Lung (tissue), 12 donors: ENCODE results near the gene C12orf43. TPM values are rescaled to one million over a fixed set of nuclear protein-coding genes. Genes with fewer than 3 reads are reported as not detected.

ENCODE experiments used
- ATAC-seq: fragments of 200-7000 bp; cut with Tn5 transposase; one replicate; pipeline ENCODE4 v1.9.1; 2020; ENCODE audit warnings: moderate number of reproducible peaks; ENCODE audit not compliant: insufficient read depth, low FRiP score
- DNase-seq, 3 donors: peaks; one replicate each; pipeline ENCODE4 v3.0.0-alpha.2; 2013 to 2017
- H3K27ac ChIP-seq, 2 donors: one replicate each; pipeline ENCODE4 v1.5.1; 2013; ENCODE audit warnings: mild to moderate bottlenecking in 2 of 2, moderate library complexity in 2 of 2, control low read depth in 1 of 2, inconsistent platforms in 1 of 2, low read depth in 1 of 2, low read length in 1 of 2
- H3K27me3 ChIP-seq, 3 donors: one replicate each; pipeline ENCODE4 v1.5.1; 2013; ENCODE audit warnings: low read length in 2 of 3; ENCODE audit not compliant: control insufficient read depth in 3 of 3, insufficient read depth in 3 of 3
- H3K36me3 ChIP-seq, 4 donors: one replicate each; pipeline ENCODE4 v1.5.1; 2013; ENCODE audit warnings: low read length in 4 of 4, mild to moderate bottlenecking in 1 of 4, moderate library complexity in 1 of 4; ENCODE audit not compliant: control insufficient read depth in 4 of 4, insufficient read depth in 4 of 4
- H3K4me1 ChIP-seq, 5 donors: one replicate each; pipeline ENCODE4 v1.5.1; 2013; ENCODE audit warnings: low read length in 5 of 5, mild to moderate bottlenecking in 2 of 5, moderate library complexity in 1 of 5; ENCODE audit not compliant: control insufficient read depth in 5 of 5, insufficient read depth in 5 of 5
- H3K4me3 ChIP-seq: one replicate; pipeline ENCODE4 v1.5.1; 2013; ENCODE audit warnings: mild to moderate bottlenecking, control low read depth, moderate library complexity
- H3K9ac ChIP-seq, 2 donors: one replicate each; pipeline ENCODE4 v1.5.1; 2013; ENCODE audit warnings: low read length in 2 of 2, control low read depth in 1 of 2; ENCODE audit not compliant: insufficient read depth in 1 of 2
- H3K9me3 ChIP-seq, 4 donors: one replicate each; pipeline ENCODE4 v1.5.1; 2013; ENCODE audit warnings: low read length in 3 of 4, mild to moderate bottlenecking in 1 of 4, moderate library complexity in 1 of 4; ENCODE audit not compliant: control insufficient read depth in 4 of 4, insufficient read depth in 3 of 4
- WGBS, 2 donors: extraction: QIAGEN DNeasy Blood & Tissue Kit; methylation state at CpG; one replicate each; pipeline ENCODE4 v1.1.7; 2013; 5-methylcytosine and 5-hydroxymethylcytosine counted together
- polyA plus RNA-seq, 2 donors: library from polyadenylated mRNA; stranded (reverse); fragments of 200-250 nt; gene quantifications; one replicate each; pipeline ENCODE4 v1.2.1, GENCODE V29; 2013
- total RNA-seq, 2 donors: library from RNA; depleted of rRNA in 1 of 2; stranded (reverse); fragments of >200 nt in 1 of 2; gene quantifications; one replicate each; pipeline ENCODE4 v1.2.1, GENCODE V29; 2014 to 2021
- TF ChIP-seq, protein P1 (sequence below): IDR thresholded peaks from 2 replicates; pipeline ENCODE4 v1.5.1; 2012; ENCODE audit warnings: mild to moderate bottlenecking; ENCODE audit errors: control extremely low read depth, extremely low read depth
- donor health status: control.
- donor health status: control.
- donor health status: Bipolar disorder and iron deficiency.
- donor health status: healthy.
- donor health status: DM: yes; HTN: yes; CAD: no.

The C12orf43 gene
- total and polyA plus RNA-seq, 4 donors = 9.9 to 17.6 (median 12.5) TPM

DNA sequence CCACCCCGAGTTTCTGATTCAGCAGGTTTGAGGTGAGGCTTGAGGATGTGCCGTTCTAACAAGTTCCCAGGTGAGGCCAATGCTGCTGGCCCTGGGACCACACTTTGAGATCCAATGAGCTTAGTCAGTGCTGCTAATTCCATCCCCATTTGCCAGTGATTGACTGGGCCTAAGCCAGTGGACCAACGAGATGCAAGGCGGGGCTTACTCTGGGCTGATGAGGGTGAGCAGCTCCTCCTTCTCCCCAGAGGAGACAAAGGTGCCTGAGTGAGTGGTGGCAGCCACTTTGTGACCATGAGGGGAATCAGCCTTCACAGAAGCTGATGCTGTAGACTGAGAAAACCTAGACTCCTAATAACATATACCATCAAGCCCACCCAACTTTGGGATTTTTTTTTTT is 61.1 kb downstream of the C12orf43 start:
- Histone ChIP-seq H3K36me3 (no peaks in the 10 kb centered on the region), H3K27me3 (no peaks in the 10 kb centered on the region), H3K4me1 (no peaks in the 10 kb centered on the region), H3K9ac (no peak overlapping the region), H3K27ac (no peak overlapping the region), H3K4me3 (no peak overlapping the region), H3K9me3 (peaks cover 0 to 7% (median 1%) of the 10 kb centered on the region in 4 donors)
- no peak for DNase-seq
- WGBS, 2 donors = 78 to 81% methylated on average over 4 of the region's 4 CpGs
- ATAC-seq = no peak
- TF ChIP-seq, protein P1, sequence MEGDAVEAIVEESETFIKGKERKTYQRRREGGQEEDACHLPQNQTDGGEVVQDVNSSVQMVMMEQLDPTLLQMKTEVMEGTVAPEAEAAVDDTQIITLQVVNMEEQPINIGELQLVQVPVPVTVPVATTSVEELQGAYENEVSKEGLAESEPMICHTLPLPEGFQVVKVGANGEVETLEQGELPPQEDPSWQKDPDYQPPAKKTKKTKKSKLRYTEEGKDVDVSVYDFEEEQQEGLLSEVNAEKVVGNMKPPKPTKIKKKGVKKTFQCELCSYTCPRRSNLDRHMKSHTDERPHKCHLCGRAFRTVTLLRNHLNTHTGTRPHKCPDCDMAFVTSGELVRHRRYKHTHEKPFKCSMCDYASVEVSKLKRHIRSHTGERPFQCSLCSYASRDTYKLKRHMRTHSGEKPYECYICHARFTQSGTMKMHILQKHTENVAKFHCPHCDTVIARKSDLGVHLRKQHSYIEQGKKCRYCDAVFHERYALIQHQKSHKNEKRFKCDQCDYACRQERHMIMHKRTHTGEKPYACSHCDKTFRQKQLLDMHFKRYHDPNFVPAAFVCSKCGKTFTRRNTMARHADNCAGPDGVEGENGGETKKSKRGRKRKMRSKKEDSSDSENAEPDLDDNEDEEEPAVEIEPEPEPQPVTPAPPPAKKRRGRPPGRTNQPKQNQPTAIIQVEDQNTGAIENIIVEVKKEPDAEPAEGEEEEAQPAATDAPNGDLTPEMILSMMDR = no peak

DNA sequence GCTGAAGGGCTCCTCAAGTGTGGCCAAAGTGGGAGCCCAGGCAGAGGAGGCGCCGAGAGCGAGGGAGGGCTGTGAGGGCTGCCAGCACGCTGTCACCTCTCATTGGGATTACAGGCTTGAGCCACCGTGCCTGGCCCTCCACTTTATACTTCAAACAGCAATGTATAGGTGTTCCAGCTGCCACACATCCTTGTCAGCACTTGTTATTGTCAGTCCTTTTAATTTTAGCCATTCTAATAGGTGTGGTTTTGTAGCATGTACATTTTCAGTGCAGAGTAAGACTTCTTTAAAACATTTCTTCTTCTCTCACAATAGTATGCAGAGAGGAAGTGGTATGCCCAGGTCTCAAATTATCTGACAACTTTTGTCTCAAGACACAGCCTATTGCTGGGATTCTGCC is 65.5 kb downstream of the C12orf43 start:
- peaks cover 0 to 4% (median 1%) of the 10 kb centered on the region in 4 donors for H3K9me3 ChIP-seq
- no peak overlapping the region for H3K9ac ChIP-seq
- no peaks in the 10 kb centered on the region for H3K36me3 ChIP-seq
- TF ChIP-seq, protein P1 = no peak
- no peaks in the 10 kb centered on the region for H3K4me1 ChIP-seq
- no peak overlapping the region for H3K27ac ChIP-seq
- DNase-seq (no peak), ATAC-seq (no peak)
- H3K27me3 ChIP-seq = no peaks in the 10 kb centered on the region
- WGBS, 2 donors = 88 to 93% methylated on average over 5 of the region's 5 CpGs
- H3K4me3 ChIP-seq = no peak overlapping the region

Other genes starting within 250 kb of the C12orf43 start
- 10 to 100 TPM; 39.3 to 52.3 TPM for gene SPPL3, start 112.1 kb downstream of the C12orf43 start, total RNA-seq
- gene SPPL3, start 112.1 kb downstream of the C12orf43 start, polyA plus RNA-seq = 10 to 100 TPM; 14.2 to 19.8 TPM
- under 1 TPM; 0.46 to 0.52 TPM for gene HNF1A, start 37.9 kb downstream of the C12orf43 start, total RNA-seq
- gene HNF1A, start 37.9 kb downstream of the C12orf43 start, polyA plus RNA-seq = under 1 TPM; 0.06 to 0.08 TPM
- gene OASL, start 22.8 kb upstream of the C12orf43 start, total RNA-seq = 10 to 100 TPM in 1 of 2 donors, under 1 TPM in 1; 0.60 to 11.1 TPM
- gene OASL, start 22.8 kb upstream of the C12orf43 start, polyA plus RNA-seq = 10 to 100 TPM in 1 of 2 donors, 1 to 10 TPM in 1; 7.8 to 10.5 TPM
- 10 to 100 TPM in 1 of 2 donors, 1 to 10 TPM in 1; 5.3 to 17.1 TPM for gene P2RX7, start 116.4 kb upstream of the C12orf43 start, total RNA-seq
- 10 to 100 TPM in 1 of 2 donors, 1 to 10 TPM in 1; 5.3 to 11.4 TPM for gene P2RX7, start 116.4 kb upstream of the C12orf43 start, polyA plus RNA-seq
- gene P2RX4, start 193.6 kb upstream of the C12orf43 start, total RNA-seq = 10 to 100 TPM; 38.7 to 60.4 TPM
- 10 to 100 TPM; 29.5 to 54.1 TPM for gene P2RX4, start 193.6 kb upstream of the C12orf43 start, polyA plus RNA-seq